GM19463 (cell line): ENCODE results near the gene MARK3.

ENCODE experiments used
- ATAC-seq: cut with Tn5 transposase; IDR thresholded peaks from one replicate; pipeline ENCODE4 v1.9.1; 2021; ENCODE audit warnings: mild to moderate bottlenecking, moderate library complexity; ENCODE audit not compliant: unreplicated experiment

MARK3 gene

DNA sequence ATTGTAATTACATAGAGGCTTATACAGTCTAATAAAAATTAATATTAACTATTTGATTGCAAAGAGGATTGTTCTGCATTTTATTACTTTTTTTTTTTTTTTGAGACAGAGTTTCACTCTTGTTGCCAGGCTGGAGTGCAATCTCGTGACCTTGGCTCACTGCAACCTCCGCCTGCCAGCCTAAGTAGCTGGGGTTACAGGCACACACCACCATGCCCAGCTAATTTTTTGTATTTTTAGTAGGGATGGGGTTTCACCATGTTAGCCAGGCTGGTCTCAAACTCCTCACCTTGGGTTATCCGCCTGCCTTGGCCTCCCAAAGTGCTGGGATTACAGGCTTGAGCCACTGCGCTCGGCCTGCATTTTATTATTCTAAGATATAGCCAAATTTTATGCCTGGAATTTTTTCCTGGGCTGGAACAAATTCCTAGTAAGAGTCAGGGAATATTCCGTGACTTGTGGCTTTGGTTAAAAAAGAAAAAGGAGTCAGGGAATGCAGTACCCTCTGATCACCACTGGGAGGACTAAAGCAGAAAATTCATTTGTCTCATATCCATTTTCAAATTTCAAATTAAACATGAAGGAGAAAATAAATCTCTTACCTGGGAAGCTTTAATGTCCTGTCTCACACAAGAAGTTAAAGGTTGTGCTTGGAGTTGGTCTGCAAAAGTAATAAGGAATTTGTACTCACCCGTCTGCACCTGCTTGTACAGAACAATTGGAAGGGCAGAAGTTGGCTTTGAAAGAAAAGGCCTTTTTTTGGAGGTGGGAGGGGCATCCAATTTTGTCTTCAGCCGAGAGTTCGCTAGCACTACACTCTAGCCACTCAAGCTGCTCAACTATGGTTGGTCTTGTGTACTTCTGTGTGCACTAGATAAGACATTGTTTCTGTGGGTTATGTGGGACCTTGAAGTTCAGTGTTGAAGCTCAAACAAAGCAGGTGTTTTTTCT, 8.7 kb downstream of the MARK3 start:
- ATAC-seq, result no peak

DNA sequence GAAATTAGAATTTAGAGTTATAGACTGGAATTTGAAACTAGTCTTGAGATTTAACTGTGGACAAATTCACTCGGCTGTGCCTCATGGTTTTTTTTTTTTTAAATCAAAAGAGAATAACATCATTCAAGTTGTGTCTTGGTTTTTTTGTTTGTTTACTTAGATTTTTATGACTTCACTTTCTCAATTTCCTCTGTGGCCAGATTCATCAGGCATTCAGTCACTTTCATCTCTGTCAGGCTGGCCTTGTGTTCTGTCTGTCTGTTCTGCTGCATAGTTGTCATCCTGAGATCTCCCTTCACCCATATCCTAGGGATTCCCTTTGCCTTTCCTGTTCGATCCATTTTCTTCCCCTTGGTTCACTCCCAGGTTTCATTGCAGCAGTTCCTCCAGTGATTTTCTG, 10.0 kb downstream of the MARK3 start:
- ATAC-seq, result no peak

DNA sequence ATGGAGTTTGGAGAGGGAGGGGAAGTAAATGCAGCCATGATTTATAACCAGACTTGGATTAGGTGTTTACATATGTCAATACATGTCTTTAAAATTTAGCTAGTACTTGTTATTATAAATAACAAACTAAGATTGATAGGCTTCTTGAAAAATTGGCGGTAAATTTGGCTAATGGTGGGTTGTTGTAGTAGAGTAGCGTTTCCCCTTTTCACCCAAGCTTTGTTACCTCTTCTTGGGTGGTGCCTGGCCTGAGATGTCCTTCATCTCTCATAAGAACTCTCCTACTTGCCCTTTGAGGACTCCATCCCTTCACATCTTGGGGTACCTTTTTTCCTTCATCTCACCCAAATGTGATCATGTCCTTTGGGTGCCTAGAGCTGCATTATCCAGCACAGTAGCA, 11.2 kb downstream of the MARK3 start:
- ATAC-seq, result no peak

DNA sequence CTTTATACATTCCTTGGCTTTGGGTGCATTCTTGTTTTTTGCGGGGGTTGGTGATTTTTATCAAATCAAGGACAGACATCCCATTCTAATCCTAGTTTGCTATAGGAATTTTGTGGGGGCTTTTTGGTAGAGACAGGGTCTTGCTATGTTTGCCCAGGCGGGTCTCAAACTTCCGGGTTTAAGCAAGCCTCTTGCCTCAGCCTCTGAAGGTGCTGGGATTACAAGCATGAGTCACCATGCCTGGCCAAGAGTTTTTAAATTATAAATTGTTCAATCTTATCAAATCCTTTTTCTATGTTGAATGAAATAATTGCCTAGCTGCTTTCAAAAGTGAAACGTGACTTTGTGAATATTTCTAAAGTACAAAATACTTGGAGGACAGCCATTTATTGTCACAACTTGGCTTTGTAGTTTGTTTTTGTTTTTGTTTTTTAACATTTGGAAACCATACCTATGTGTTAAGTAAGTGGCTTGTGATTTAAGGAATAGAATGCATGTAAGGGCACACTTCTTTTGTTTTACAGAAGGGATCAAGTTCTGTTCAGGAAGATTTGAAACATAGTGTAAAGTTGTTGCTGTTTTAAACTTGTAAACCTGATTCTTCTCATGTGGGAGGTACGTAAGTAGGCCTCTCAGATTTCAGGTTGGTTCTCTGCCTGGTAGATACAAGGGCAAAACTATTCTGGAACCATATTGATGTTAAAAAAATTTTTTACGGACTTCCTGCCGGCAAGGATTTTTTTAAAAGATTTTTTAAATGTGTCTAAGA, 13.4 kb downstream of the MARK3 start:
- ATAC-seq, result no peak

DNA sequence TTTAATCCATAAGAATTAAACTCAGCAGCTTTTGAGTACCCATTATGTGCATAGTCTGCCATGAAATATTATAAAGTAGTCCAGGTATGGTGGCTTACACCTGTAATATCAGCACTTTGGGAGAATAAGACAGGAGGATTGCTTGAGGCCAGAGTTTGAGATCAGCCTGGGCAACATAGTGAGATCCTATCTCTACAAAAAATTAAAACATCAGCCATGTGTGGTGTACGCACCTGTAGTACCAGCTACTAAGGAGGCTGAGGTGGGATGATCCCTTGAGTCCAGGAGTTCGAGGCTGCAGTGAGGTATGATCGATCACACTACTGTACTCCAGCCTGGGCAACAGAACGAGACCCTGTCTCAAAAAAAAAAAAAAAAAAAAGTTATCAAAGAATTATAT, 15.3 kb downstream of the MARK3 start:
- no peak for ATAC-seq

DNA sequence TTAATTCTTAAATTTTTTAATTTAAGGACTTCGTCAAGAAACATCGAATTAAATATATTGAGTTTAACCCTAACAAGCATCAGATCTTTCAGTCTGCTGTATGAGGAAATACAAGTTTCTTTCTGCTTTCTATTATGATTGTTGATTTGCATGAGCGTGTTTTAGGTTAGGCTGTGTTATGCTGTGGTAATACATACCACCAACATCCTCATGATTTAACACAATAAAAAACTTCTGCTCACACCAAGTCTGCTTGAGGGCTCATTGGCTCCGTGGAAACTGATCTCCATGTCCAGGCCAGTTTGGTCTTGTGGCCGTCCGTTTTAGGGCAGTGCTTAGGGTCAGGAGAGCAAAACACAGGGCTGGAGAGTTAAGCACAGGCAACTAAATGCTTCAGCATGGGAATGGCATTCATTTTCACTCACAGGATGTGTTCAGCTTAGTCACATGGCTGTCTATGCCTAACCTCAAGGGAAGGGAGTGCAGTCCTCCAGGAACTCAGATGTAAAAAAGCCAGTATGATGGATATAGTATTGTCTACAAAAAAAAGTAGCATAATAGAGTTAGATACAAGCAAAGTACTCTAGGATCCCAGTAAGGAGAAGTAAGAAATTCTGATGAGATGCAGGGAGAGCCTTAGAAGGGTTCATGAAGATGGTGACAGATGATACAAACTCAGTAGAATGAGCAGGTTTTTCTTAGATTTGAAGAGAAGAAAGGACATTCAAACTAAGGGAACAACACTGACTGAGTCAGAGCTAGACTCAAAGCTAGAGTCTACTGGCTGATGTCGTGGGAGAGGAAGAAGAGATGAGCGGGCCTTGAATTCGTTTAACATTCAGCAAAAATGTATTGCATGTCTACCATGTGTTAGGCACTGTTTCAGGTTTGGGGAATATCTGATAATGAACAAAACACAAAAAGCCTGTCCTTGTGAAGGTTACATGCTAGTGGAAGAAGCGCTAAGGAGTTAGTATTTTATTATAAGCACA, 16.3 kb downstream of the MARK3 start:
- ATAC-seq, result no peak

DNA sequence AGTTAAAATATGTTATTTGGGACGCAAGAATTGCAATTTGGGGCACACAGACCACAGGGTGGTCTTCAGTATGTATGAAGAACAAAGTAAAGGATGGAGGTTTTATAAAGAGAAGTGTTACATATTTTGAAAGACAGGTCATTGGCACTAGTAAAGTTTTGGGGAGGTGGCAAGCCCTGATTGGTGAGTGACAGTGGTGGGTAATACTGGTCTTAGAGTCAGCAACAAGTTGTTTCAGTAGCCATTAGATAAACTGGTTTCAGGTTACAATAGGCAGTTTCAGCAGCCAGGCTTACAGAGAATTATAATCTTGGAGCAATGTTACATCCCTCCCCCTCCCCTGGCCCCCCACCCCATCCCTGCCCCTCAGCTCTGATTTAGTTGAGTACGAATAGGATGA, 17.5 kb downstream of the MARK3 start:
- no peak for ATAC-seq

DNA sequence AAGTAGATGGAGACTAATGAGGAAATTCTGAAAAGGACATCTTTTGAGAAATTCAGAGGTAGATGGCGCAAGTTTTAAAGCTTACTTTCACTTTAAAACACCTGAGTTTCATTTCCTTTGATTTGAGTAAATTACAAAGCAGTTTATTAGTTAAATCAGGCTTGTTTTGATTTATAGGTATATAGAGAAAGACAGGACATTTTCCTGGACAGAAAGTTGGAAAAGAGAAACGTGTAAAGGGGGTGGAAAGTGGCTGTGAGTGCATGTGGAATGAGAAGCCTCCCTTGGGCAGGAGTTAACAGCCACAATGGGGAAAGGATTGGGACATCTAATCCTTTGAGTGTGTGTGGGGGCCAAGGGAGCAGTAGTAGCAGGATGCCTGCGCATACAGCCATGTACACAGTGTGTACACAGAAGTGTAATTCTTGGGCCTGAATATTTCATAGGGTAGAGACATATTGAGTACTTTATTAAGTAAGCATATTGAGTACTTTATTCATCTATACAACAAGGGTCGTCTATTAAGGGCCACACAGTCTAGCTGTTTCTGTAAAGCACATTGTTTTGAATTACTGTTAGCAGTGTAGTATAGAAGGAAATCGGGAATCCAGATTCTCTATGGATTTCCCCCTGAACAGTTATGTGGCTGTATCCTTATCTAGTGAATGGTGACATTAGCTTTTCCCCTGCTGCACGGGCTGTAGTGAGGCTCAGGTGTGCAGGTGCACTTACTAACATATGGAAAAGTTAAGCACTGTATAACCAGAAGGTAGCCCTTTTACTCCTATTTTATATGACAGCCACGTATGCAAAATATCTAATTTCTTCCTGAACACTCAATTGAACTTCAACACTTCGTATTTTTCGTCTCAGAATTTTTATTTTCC, 19.1 kb downstream of the MARK3 start:
- ATAC-seq, result no peak

DNA sequence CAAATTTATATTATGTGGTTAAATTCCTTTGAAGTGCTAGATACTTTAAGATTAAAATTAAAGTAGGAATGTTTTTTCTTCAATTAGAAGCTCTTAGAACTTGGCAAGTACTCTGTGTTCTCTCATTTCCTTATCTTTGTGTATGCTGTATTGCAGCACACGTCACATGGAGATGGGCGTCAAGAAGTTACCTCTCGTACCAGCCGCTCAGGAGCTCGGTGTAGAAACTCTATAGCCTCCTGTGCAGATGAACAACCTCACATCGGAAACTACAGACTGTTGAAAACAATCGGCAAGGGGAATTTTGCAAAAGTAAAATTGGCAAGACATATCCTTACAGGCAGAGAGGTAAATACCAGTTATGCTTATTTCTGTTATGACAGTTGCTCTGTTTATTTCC, 19.7 kb downstream of the MARK3 start:
- ATAC-seq, result no peak

DNA sequence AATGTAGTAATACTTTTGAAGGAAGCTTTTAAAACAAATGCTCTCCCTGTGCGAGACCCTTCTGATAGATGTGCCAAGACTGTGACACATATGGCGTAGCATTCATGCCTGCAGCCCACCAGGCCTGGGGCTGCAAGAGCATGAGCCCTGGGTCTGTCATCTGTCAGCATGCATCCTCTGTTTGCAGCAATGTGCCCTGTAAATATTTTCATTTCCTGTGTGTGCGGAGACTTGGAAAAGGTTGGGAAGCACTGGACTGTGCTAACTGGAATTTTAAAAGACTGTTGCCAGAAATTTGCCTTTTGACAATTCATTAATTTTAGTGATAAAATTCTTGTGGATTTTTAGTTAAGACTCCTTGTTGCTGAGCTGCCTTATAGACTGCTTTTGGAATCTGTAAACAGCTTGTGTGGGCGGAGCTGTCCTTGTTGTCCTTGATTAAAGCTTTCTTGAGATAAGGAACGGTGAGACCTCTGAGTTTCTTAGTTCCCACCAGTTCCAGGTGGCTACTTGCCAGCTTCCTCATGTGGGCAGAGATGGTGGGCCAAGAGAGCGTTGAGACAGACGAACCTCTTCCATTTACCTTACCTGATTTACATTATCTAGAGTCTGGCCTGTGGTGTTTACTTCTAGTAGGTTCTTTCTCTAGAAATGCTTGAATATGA, 23.4 kb downstream of the MARK3 start:
- no peak for ATAC-seq

DNA sequence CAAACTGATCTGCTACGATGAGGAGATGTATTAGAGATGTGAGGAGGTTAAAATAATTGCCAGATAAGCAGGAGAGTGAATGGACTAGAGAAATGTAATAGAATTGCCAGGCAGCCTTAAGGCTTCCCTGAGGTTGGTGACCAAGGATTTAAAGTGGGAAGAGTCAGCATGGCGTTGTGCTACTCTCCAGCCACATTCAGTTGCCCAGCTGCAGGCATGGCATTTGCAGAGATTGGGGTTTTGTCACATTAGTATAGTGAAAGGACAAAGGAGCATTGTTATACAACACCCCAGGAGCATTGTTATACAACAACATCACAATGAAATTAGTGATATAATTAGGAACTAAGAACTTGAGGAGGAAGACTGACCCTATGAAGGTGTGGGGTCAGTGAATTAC, 31.7 kb downstream of the MARK3 start:
- no peak for ATAC-seq

DNA sequence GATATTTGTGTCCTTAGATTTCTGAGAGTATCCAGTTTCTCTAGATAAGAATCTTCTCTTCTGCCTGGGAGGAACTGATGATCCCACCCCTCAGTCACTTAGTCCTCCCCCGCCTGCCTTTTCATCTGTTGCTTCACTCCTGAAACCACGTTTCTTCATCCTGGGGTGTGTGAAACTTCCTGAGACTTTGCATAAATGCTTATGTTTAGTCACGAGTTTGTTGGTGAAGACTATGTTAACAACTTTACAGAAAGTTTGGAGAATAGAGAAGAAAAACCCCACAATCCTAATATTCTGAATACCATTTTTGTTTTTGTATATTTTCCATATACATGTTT, 33.2 kb downstream of the MARK3 start:
- peak; percentile 54 for ATAC-seq

DNA sequence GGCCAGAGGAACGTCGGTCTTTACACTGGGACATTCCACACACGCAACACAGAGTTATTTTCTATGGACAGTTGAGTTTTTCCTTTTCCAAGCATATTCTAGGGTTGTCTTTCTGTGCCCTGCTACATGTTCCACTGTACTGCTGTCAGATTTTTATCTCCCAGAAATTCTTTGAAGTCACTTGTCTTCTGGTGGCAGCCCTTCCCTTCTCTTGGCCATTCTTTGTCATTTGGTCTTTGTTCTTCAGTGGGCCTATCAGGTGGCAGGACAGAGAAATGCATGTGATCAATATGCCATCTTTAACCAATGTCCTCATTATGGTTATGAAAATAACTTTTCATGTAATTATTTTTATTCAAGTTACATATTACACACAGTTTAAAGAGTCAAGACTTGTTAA, 36.3 kb downstream of the MARK3 start:
- ATAC-seq, result no peak

DNA sequence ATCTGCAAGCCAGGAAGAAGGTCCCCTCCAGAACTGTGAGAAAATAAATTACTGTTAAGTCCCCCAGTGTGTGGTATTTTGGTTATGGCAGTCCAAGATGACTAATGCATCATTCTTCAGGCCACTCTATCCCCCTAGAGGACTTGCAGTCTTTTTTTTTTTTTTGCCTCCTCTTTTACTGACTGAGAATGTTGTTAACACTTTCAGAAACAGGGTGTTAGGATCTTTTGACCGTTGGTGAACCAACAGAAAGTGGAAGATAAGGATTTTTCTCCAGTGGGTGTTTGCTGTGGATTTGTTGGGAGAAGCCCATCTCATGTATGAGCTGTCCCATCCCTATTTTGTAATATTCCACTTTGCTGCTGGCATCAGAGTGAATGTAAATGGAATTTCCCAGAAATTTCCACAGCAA, 37.8 kb downstream of the MARK3 start:
- ATAC-seq, result no peak

DNA sequence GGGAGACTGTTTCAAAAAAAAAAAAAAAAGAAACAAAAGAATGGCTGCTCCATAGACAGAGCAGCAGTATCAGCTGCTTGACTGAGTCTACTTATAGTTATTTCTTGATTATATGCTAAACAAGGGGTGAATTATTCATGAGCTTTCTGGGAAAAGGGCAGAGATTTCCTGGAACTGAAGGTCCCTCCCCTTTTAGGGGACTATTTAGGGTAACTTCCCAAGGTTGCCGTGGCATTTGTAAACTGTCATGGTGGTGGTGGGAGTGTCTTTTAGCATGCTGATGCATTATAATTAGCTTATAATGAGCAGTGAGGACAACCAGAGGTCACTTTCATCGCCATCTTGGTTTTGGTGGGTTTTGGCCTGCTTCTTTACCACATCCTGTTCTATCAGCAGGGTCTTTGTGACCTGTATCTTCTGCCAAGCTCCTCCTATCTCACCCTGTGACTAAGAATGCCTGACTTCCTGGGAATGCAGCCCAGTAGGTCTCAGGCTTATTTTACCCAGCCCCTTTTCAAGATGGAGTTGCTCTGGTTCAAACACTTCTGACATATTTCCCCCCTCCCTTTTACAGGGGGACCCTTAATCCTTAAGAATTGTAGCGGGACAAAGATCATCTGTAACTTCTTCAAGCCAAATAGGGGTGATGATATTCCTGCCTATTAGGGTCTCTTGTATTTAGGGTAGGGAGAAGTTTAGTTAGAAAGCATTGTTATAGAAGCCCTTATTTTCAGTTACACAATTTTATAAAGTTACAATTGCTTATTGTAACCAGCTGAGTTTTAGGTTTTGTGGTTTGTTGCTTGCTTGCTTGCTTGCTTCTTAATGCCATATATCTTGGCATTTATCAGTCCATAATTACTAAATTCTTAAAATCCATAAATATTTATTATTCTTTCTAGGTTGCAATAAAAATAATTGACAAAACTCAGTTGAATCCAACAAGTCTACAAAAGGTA, 42.5 kb downstream of the MARK3 start:
- ATAC-seq, result no peak

DNA sequence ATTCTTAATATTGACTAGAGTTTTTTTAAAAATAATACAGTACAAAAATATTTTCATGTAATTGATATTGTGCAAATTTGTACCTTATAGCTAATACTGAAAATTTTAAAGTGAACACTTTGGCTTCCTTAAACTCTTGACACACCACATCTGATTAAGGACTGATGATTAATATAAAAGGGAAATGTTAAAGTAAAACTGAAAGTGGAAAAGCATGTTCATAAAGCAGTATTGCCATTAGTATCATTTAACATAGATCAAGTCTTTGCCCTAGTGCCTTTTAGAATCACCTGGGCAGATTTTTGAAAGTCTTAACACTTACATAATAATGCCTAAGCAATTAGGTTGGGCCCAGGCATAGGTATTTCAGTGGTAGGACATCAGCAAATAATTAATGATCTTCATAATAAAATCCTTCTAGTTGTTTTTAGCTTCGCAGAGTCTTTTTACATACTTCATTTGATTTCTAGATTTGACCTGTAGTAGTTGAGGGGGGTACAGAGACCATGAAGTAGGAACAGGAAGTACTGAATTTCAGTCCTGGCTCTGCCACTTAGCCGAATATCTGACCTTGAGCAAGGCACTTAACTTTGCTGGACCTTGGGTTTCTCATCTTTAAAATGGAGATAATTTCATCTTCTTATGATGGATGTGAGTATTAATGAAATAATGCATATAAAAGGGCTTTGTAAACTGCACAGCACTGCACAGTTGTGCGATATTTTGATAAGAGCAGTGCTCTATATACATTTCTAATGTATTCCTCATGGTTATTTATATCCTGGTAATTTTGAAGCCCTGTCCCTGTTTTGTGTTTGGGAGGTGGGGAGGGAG, 43.7 kb downstream of the MARK3 start:
- ATAC-seq, result no peak

DNA sequence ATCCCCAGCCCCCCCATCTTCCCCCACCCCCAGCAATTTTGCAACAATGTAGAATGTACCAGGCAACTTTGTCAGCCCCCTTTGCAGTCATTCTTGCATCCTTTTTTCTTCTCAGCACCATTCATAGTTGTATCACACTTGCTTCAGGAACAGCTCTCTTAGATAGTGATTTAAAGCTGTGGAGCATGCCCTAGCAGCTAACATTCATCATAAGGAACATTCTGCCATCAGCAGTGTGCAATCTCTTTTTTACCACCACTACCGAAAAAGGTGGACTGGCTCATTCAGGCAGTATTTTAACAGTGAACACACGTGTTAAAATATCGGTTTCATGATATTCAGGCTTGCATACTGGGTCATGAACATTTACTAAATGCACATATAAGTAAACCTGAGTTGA, 45.1 kb downstream of the MARK3 start:
- ATAC-seq, result no peak

DNA sequence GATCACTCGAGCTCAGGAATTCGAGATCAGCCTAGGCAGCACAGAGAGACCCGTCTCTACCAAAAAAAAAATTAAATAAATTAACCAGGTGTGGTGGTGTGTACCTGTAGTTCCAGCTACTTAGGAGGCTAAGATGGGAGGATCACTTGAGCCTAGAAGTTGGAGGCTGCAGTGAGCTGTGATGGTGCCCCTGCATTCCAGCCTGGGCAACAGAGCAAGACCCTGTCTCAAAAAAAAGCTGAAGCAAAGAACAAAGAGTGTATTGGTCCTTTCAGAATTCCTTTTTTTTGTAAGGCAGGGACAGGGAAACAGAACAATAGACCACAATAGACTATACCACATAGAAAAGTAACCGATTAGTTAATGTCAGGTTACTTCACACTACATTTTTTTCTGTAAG, 47.4 kb downstream of the MARK3 start:
- ATAC-seq, result no peak
